GM19468 (cell line): ENCODE measurements around the gene DDAH1.
"Not testable (repeated sequence)": the region's sequence is repeated elsewhere in the genome, so short reads cannot be mapped to it uniquely, and the experiment has no call there.

Source experiments
- ATAC-seq: cut with Tn5 transposase; IDR thresholded peaks from one replicate; pipeline ENCODE4 v1.9.1; 2021; ENCODE audit warnings: mild to moderate bottlenecking, moderate library complexity, moderate number of reproducible peaks; ENCODE audit not compliant: unreplicated experiment; ENCODE audit errors: extremely low read depth

The DDAH1 gene

GRCh38 chr1:85473390-85473789, 8.4 kb upstream of the DDAH1 start:
- ATAC-seq = no peak

GRCh38 chr1:85471558-85471957, 6.6 kb upstream of the DDAH1 start:
- no peak for ATAC-seq

GRCh38 chr1:85470130-85470529, 5.2 kb upstream of the DDAH1 start:
- not testable (repeated sequence) for ATAC-seq

- ATAC-seq = no peak
These were observed 3.1 kb upstream of the DDAH1 start for GRCh38 chr1:85467929-85468540.

GRCh38 chr1:85467036-85467435, 2.1 kb upstream of the DDAH1 start:
- ATAC-seq = no peak

- ATAC-seq = no peak
These were observed 801 bp upstream of the DDAH1 start for GRCh38 chr1:85465786-85466134.

- no peak for ATAC-seq
These were observed 361 bp downstream of the DDAH1 start for GRCh38 chr1:85464497-85465098.

- ATAC-seq = no peak
These were observed 1.0 kb downstream of the DDAH1 start for GRCh38 chr1:85463731-85464496.

- no peak for ATAC-seq
These were observed 1.9 kb downstream of the DDAH1 start for GRCh38 chr1:85462931-85463649.

- ATAC-seq = no peak
These were observed 3.6 kb downstream of the DDAH1 start for GRCh38 chr1:85461216-85461918.

- ATAC-seq = no peak
These were observed 4.3 kb downstream of the DDAH1 start for GRCh38 chr1:85460555-85461088.

GRCh38 chr1:85459290-85459689, 5.7 kb downstream of the DDAH1 start:
- ATAC-seq = no peak

GRCh38 chr1:85454214-85454613, 10.7 kb downstream of the DDAH1 start:
- ATAC-seq = no peak

GRCh38 chr1:85453640-85454194, 11.2 kb downstream of the DDAH1 start:
- ATAC-seq = no peak

- no peak for ATAC-seq
These were observed 12.0 kb downstream of the DDAH1 start for GRCh38 chr1:85452948-85453347.

- no peak for ATAC-seq
These were observed 13.6 kb downstream of the DDAH1 start for GRCh38 chr1:85451236-85451830.

- ATAC-seq = no peak
These were observed 14.1 kb downstream of the DDAH1 start for GRCh38 chr1:85450832-85451231.

- no peak for ATAC-seq
These were observed 15.6 kb downstream of the DDAH1 start for GRCh38 chr1:85449356-85449755.

- no peak for ATAC-seq
These were observed 16.6 kb downstream of the DDAH1 start for GRCh38 chr1:85448358-85448757.
